DMS114 treated with DMSO at 0.1 percent for 48 hours (cell line): ENCODE data around the gene OR5AR1.
"Not testable (repeated sequence)": the region's sequence is repeated elsewhere in the genome, so short reads cannot be mapped to it uniquely, and the experiment has no call there.

ENCODE experiments used
- DNase-seq: peaks from one replicate; lab custom pipeline; 2025; ENCODE audit not compliant: unreplicated experiment; lab: John Stamatoyannopoulos, UW

Gene OR5AR1

DNA sequence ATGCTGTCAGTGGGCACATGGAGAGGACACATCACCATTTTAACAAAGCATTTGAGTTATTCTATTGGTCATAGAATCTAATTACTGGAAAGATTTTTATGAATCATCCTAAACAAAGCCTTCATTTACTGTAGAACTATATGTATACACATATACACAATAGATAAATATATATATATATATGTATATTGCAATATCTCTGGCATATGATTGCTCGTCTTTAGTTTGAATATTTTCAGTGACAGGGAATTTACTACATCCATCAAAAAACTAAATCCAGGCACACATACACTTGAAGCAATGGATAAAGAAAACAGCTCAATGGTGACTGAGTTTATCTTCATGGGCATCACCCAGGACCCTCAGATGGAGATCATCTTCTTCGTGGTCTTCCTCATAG lies at the start of gene OR5AR1:
Gene OR5AR1 (plus strand): TSS at position 301 of the 400 bp plus-strand sequence. CDS start 0 bp downstream, at position 301.
- no peak for DNase-seq

DNA sequence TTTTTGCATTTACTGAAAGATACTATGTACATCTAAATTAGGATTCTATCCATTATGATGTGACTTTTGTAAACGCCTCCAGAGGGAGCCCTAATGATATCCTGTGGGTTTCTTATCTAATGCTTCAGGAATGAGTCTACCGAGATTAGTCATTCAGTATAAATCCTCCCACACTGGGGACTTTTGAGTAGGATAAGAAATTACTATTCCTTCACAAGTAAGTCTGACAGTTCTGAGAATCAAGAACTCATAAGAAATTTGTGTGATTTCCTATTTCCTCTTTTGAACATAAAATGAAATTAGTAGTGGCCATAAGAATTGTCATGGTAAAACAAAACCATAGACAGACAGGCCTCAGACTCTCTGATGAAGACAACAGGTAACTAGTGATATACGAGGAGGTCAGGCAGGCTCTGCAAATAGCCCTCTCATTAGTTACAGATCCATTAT lies 38.8 kb upstream of the OR5AR1 start:
- DNase-seq, result peak; percentile 2

DNA sequence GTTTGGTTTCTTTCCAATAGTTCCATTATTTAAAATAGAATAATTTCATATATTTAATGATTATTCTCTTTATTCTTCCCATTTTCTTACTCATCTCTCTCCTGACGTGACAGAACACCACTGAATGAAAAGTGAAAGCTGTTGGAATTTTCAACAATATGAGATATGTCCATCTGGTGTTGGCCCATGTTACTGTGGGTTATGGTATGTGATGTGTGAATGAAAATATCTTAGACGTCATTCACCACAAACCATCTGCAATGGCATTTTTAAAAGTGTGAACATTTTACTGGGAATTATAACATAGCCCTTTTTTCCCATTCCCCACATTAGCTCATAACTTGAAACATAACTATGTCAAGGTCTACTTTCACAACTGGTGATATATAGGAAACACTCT lies 37.5 kb upstream of the OR5AR1 start:
- DNase-seq, result no peak

DNA sequence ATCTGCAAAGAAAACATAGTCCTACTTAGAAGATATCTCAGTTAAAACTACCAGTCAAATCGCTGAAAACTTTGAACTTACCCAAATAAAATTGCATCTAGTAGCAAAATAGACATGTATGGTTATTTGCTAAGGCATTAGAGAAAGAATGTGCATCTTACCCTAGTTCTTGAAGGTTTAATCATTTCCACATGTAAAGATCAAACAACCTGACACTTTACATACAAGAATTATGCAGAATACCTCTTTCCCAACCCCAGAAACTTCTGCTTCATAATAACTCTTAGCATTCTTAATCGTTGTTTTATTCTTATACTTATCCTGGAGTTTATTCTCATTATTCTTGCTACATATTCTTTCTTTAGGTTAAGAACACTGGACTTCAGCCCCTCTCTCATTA lies 31.2 kb upstream of the OR5AR1 start:
- no peak for DNase-seq

DNA sequence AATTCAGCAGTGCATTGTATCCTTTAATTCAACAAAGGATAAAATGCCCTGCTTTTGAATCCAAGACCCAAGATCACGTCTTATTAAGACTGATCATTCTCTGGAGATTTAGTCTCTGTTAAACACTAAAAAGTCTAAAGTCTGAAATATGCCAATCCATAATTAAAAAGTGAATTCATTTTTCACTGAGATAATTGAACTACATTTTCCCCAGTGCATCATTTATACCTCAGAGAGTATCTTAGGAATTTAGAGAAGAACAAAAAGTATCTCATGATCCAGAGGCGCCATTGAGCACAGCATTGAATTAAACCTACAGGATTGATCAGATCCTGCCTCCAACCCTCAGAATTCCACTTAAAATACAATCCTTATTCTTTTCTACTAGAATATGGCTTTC lies 26.6 kb upstream of the OR5AR1 start:
- no peak for DNase-seq

DNA sequence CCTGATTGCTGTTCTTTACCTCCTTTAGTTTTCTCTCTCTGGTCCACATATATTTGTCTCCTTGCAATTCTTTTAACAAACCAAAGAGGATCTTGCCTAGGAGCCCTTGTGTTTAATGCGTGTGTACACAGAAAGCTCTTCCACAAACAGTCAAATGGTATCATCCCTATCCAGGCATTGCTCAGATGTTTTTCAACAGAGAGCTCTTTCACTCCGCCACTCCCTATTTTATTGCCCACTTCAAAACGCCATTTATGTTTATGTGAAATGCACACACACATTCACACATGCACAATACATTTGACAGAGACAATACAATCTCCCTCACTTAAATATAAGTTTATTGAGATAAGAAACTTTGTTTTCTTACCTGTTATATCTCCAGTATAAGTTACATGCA lies 26.0 kb upstream of the OR5AR1 start:
- no peak for DNase-seq

DNA sequence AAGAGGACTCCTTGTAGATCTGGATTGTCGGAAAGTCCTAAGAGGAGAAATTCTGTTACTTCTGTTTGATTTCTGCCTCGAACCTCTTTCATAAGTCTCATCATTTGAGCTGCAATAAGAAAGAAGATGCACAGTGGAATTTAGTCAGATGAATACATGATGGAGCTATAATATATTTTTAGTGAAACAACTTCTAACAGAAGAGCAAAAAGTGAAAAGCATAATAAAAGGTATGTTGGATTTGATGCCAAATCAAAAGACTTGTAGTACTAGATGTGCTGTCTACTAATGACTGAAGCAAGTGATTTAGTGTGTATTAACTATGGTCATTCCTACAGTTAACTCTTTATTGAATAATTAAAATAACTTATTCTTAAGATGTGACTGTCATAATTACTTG lies 21.1 kb upstream of the OR5AR1 start, which contains the start of gene OR5AP2:
Gene OR5AP2 (minus strand): TSS at position 101 of the 400 bp plus-strand sequence. CDS start 0 bp downstream, at position 101.
- DNase-seq, result no peak

DNA sequence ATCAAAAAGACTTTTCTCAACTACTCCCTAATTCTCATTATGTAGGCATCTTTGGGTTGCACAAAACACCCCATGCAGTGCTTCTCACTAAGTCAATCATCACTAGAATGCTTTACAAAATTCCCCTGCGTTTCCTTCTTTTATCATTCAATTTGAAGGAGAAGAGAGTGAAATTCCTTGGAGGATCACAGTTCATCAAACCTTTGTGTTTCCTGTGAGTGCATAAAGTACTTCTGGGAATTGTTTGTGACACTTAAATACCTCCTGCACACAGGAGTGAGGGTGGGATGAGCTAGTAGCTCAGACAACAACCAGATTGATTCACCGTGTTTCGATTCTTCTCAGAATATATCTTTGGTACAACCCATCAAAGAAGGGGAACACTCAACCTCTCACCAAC lies 3.7 kb upstream of the OR5AR1 start:
- no peak for DNase-seq

DNA sequence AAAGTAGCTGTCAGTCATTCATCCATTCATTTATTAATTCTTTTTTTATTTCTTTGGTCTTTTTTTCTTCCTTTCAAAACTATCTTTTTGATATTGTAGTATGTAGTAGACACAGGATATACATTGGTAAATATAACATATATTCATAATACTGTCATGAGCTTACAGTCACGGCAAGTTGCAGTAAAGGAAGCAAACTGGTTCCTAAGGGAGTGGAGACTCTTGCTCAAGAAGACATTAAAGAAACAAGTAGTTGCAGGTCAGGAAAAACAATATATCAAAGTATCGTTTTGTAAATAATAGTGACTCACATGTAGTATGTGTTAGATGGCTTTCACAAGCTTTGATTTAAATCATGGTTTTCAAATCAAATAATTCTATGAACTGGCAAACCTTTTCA lies 7.5 kb downstream of the OR5AR1 start:
- DNase-seq, result no peak

DNA sequence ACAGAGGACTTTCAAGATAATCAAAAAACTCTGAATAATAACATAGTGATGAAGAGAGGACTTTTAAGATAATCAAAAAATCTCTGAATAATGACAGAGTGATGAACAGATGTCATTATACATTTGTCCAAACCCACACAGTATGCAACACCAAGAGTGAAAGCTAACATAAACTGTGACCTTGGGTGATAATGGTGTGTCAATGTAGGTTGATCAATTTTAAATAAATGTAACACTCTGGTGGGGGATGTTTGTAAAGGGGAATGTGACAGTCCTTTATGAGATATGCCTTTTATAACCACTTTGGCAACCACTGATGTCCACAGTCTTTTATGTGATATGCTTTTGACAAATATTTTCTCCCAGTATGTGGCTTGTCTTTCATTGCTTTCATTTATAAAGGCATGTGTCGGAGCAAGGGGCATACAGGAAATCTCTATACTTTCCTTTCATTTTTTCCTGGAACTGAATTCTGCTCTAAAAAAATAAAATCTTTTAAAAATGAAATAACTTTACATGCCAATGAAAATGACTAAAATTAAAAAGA lies 25.1 kb downstream of the OR5AR1 start:
- no peak for DNase-seq

DNA sequence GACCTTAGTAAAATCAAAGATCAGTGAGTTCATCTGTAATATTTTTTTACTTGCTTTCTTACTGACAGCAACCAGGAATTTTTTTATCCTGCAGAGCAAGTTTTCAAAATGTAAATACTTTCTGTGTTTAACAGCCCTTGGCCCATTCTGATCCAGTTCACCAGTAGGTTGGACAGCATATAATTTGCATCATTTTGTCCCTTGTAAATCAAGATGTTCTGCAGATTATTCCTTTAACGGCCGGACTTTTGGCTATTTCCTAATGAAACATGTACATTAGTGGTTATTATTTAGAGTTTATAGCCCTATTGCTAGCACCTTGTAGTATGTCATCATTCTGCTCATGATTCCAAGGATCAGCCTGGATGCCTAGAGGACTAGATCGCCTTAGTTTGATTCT lies 27.7 kb downstream of the OR5AR1 start:
- DNase-seq, result not testable (repeated sequence)

DNA sequence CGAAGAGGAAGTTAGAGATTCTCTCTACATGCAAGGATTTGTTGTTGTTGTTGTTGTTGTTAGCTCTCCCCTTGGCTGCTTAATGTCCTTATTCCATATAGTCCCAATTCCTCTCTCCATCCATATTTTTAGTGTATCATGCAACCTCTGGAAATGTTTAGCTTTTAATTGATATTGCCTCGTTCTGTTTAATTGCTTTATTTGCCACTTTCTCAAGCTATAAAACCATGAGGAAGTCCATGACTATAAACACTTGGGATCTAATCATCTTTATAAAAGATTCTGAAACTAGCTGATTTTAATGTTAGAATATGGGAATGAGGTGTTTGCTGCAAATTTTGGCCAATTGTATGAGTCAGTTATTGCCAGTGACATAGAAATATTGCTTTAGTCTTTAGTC lies 29.9 kb downstream of the OR5AR1 start:
- no peak for DNase-seq

DNA sequence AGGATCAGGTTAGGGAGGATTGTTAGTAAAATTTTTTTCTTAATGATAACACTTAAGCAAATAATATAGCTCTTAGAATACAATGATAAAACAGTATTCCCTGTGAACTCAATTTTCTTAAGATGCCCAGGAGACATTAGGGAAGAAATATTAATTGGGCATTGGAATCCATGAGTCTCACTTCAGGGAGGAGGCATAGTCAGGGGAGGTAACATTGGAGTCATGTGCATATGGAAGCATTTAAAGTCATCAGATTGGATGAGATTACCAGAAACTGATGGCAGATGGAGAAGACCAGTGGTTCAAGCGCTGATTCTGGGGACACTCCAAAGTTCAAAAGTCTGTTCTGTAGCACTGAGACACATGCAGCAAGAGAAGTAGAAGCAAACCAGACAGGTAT lies 35.3 kb downstream of the OR5AR1 start, which contains the start of gene OR9G1:
Gene OR9G1 (plus strand): TSS at position 301 of the 400 bp plus-strand sequence. CDS start 1,293 bp downstream, outside the sequence.
- DNase-seq, result no peak

DNA sequence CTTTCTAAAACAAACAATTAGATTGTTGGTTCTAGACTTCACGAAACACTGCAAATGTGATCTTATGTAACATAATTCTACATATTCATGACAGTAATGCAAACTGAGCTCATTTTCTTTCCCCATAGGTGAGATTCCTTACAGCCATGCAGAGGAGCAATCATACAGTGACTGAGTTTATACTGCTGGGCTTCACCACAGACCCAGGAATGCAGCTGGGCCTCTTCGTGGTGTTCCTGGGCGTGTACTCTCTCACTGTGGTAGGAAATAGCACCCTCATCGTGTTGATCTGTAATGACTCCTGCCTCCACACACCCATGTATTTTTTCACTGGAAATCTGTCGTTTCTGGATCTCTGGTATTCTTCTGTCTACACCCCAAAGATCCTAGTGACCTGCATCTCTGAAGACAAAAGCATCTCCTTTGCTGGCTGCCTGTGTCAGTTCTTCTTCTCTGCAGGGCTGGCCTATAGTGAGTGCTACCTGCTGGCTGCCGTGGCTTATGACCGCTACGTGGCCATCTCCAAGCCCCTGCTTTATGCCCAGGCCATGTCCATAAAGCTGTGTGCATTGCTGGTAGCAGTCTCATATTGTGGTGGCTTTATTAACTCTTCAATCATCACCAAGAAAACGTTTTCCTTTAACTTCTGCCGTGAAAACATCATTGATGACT lies 36.9 kb downstream of the OR5AR1 start:
- no peak for DNase-seq

DNA sequence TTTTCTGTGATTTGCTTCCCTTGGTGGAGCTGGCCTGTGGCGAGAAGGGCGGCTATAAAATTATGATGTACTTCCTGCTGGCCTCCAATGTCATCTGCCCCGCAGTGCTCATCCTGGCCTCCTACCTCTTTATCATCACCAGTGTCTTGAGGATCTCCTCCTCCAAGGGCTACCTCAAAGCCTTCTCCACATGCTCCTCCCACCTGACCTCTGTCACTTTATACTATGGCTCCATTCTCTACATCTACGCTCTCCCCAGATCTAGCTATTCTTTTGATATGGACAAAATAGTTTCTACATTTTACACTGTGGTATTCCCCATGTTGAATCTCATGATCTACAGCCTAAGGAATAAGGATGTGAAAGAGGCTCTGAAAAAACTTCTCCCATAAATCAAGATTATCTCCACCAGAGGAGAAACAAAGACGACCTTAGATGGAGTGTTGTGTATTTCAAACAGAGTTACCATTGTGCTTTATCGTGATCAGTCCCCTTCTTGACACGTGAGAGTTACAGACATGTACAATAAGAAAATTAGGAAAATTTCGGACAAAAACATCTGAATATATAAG lies 37.5 kb downstream of the OR5AR1 start:
- DNase-seq, result no peak

DNA sequence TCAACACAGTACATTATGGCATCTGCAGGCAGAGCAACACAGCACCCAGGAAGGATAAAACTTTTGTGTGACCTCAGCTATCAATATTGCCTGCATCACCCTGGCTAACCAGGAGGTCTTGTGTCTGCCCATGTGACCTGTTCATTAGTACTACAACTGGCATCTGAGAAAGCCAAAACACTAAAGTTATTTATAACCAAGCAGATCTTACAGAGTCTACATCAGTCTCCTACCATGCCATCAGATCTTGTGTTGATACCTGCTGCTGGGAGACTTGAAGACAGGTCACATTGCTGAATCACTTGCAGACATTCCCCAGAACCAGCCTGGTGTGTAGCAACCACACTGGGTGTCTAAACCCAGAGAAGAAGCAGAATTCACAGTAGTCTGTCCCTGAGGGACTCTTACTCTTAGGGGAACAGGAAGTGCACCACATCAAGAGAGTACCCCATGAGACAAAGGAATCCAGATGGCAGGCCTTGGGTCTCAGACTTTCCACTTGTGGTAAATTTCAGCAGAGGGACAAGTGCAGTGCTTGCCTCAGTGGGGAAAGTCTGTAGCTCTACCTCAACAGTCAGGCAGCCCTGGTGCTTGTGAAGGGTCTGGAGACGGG lies 42.4 kb downstream of the OR5AR1 start:
- DNase-seq, result no peak

DNA sequence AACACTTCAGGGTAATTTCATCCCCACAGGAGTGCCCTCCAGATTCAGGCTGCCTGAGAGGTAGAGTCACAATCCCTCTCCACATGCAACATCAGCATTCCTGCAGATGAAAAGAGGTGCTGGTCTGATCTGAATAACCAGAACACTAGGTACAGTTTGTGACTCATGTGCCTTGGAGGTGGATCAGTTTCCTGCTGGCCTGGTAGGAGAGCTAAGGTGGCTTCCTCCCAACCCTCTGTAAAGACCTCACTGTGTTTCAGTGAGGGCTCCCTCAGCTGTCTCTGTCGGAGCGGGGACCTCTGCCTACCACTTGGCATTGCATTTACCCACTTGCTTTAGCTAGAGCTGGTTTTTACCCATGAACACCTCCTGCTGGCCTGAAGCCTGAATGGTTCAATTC lies 43.0 kb downstream of the OR5AR1 start:
- DNase-seq, result no peak

DNA sequence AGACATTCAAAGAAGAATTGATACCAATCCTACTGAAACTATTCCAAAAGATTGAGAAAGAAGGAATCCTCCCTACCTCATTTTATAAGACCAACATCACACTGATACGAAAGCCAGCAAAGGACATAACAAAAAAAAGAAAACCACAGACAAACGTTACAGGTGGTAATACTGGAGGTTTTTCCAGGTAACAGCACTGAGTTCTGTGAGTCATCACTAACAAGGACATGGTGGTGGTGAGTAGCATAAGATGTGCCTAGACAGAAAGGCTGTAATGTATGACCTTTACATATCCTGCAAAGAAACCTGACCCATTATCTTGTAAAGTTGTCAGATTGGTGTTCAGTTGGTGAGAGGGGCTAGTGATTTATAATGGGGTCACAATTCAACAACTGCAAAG lies 50.7 kb downstream of the OR5AR1 start:
- DNase-seq, result no peak
